Dermis blood vessel endothelial cell (primary cell): ENCODE measurements around the gene DNAAF5. TPM values are rescaled to one million over a fixed set of nuclear protein-coding genes. Genes with fewer than 3 reads are reported as not detected.
"Not testable (repeated sequence)": the region's sequence is repeated elsewhere in the genome, so short reads cannot be mapped to it uniquely, and the experiment has no call there.

Source experiments
- DNase-seq: peaks from one replicate; pipeline ENCODE4 v3.0.0; 2010
- total RNA-seq: library from RNA; depleted of rRNA; stranded (reverse); fragments of >200 nt; gene quantifications from 2 replicates; pipeline ENCODE4 v1.2.3, GENCODE V29; 2014

Gene DNAAF5
- total RNA-seq, 1 donor from 2014 or later = 19.2 TPM

GRCh38 chr7:730501-731439 is 4.3 kb downstream of the DNAAF5 start:
- DNase-seq = peak; percentile 48

- DNase-seq = no peak
Measured at GRCh38 chr7:731440-732085, 5.1 kb downstream of the DNAAF5 start.

- DNase-seq = peak; percentile 83
Measured at GRCh38 chr7:732094-732541, 5.6 kb downstream of the DNAAF5 start.

- no peak for DNase-seq
Measured at GRCh38 chr7:732556-732955, 6.1 kb downstream of the DNAAF5 start.

GRCh38 chr7:734214-734613 is 7.7 kb downstream of the DNAAF5 start:
- no peak for DNase-seq

- no peak for DNase-seq
Measured at GRCh38 chr7:734808-735207, 8.3 kb downstream of the DNAAF5 start.

- DNase-seq = no peak
Measured at GRCh38 chr7:738241-738640, 11.7 kb downstream of the DNAAF5 start.

GRCh38 chr7:738723-739454 is 12.4 kb downstream of the DNAAF5 start:
- no peak for DNase-seq

- DNase-seq = no peak
Measured at GRCh38 chr7:739455-739982, 13.0 kb downstream of the DNAAF5 start.

GRCh38 chr7:739983-740942 is 13.8 kb downstream of the DNAAF5 start:
- DNase-seq = no peak

GRCh38 chr7:741191-741671 is 14.7 kb downstream of the DNAAF5 start:
- no peak for DNase-seq

- DNase-seq = no peak
Measured at GRCh38 chr7:741850-742249, 15.4 kb downstream of the DNAAF5 start.

- DNase-seq = no peak
Measured at GRCh38 chr7:742791-743190, 16.3 kb downstream of the DNAAF5 start.

GRCh38 chr7:743341-744127 is 17.0 kb downstream of the DNAAF5 start:
- not testable (repeated sequence) for DNase-seq

GRCh38 chr7:744128-744520 is 17.6 kb downstream of the DNAAF5 start:
- DNase-seq = not testable (repeated sequence)

- DNase-seq = no peak
Measured at GRCh38 chr7:744854-745430, 18.4 kb downstream of the DNAAF5 start.

GRCh38 chr7:745431-746154 is 19.1 kb downstream of the DNAAF5 start:
- no peak for DNase-seq

GRCh38 chr7:746155-747061 is 19.9 kb downstream of the DNAAF5 start:
- DNase-seq = no peak
